Right renal pelvis (tissue), 4 donors: Measurements from ENCODE around the gene ACY1. TPM values are rescaled to one million over a fixed set of nuclear protein-coding genes. Genes with fewer than 3 reads are reported as not detected.
A peak's percentile ranks its signal among the peaks of the same experiment; 100 is the strongest.

Source experiments
- DNase-seq, 4 donors: peaks; one replicate each; pipeline ENCODE4 v3.0.0-alpha.2; 2013; ENCODE audit warnings: low read depth in 4 of 4, low spot score in 3 of 4, missing footprints in 1 of 4
- polyA plus RNA-seq, 4 donors: library from polyadenylated mRNA; unstranded; fragments of 120-200 nt; gene quantifications; one replicate each; pipeline ENCODE4 v1.2.1, GENCODE V29; 2013; ENCODE audit not compliant: insufficient read length in 4 of 4

Gene ACY1
- polyA plus RNA-seq, result 100 to 1,000 TPM; 102 to 142 (median 115) TPM

DNA sequence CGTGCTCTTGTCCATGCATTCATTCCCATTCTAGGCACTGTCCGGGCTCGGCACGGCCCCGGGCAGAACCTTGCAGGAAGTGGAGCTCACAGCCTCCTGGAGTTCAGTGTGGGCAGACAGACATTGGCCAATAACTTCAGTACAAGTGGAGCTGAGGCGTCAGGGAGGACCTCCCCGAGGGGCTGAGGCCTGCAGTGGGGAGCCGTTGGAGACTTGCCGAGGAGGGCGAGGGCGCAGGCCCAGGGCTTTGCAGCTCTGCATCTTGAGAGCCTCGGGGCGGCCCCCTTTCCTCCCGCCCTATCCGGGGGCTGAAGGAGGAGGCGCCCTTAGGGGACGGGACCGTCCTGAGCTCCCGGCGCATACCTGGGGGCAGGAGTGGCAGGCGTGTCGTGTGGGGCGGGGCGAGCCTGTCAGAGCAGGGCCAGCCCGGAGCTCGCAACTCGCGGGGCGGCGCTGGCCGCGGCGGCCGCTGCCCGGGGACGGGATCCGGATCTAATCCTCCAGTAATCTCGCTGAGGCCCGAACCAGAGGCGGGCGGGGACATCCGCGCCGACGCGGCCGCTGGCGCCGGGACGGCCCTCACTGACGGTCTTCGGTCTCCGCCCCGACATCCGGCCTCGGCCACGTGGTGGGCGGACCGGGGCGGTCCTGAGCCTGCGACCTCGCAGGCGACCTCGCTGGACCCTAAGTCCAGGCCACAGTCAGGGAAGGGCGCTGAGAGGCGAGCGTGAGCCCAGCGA, at the start of gene ACY1:
Gene ACY1, plus strand, starts transcription at position 698 of the 740 bp plus-strand sequence. CDS start 530 bp downstream, outside the sequence.
- DNase-seq, result no peak

DNA sequence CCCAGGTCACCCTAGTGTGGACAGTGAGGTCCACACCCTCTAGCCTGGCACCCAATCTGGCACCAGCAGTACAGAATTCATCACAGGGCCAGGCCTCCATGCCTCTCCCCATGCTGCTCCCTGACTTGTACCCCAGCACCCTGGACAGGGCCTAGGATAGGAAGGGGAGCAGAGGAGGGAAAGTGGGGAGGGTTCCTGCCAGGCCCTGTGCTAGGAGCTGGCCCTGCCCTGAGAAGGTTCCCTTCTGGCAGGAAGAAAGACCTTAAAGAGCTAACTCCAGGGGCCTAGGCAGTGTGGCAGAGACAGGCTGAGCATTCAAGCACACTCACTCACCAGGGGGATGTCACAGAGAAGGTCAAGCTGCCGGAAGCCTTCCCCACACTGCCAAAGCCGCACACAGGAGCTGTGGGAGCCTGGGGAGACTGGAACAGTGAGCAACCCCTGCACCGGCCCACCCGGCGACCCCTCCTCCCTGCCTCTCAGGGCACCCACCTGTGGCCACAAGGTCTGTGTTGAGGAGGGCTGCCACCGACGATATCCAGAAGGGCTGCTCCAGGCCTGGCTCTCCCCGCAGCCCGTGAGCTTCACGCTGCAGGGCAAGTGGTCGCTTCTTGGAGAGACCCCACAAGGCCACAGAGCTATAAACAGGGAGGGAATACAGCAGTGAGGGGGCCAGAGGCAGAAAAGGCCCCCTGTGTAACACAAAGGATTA, 49.0 kb upstream of the ACY1 start:
- no peak for DNase-seq

DNA sequence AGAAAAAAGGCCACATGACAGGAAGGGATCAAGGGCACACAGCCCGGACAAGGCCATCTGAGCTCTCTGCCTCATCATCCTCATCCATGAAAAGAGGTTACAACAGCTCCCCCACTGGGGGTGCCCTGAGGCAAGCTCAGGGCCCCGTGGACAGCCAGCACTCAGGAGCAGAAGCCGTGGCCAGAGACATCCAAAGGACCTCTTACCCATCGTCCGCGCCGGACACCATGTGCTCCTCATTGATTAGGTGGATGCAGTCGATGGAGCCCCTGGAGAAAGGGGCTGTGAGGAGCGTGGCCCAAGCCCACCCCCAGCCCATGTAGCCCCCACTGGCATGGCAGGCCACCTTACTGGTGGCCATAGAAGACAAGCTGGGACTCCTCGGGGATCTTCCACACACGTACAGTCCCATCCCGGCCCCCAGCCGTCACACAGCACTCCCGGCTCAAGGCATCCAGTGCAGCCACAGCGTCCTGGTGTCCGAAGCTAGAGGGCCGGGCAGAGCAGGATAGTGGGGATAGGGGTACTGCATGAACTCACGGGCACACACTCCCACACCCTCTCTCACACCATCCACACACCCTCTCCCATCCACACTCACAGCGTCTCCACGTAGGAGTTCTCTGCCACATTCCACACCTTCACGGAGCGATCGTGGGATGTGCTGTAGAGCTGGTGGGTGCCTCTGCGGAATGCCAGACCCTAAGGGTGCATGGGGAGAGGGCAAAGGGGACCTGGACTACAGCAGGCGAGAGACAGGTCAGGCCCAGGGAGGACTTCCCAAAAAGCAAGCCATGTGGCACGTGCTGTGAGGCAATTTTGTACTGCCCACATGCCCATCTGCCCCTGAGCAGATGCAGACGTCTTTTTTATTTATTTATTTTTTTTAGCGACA, 48.1 kb upstream of the ACY1 start:
- no peak for DNase-seq

DNA sequence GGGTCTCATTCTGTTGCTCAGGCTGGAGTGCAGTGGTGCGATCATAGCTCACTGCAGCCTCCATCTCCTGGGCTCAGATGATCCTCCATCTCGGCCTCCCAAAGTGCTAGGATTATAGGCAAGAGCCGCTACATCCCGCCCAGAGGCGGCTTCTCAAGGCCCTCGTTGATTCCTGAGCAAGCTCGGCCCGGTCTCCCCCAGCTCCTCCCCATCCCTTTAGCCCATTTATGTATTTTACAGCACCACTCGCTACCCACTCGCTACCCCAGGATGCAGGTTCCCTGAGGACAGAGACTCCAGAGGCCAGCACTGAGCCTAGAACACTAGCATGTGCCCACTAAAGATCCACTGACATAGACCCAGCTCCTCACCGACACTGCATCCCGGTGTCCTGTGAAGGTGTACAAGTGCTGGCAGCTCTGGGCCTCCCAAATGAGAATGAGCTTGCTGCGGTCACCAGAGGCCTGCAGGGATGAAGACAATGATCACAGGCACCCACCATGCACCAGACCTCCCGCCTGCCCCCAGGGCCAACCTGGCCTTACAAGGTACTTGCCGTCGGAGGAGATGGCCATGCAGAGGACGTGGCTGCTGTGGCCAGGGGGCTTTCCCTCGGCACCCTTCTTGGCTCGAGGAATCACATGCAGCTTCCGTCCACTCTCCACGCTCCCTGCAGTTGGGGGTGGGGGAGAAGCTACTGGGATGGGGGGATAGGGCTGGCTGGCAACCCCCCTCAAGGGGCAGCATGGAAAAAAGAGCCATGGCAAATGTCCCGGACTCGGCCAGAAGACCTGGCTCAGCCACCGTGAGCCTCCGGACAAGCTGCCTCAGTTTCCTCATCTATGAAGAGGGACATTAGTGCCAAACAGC, 47.2 kb upstream of the ACY1 start:
- no peak for DNase-seq

DNA sequence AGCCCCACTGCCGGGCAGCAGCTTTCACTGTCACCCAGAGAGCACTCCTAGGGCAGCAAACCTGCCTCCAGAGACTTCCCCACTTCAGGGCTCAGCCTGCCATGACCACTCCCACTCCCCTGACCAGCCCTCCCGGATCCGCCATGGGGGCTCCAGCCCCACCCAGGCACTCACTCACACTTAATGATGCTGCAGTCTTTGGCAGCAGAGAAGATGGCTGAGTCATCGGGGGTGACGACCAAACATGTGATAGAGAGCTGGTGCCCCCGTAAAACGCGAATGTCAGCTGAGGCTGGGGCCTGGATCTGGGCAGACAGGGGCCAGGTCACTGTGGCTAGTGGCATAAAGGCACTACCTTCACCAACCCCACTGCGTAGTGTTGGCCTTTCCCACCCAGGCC, 46.3 kb upstream of the ACY1 start:
- DNase-seq, result no peak

DNA sequence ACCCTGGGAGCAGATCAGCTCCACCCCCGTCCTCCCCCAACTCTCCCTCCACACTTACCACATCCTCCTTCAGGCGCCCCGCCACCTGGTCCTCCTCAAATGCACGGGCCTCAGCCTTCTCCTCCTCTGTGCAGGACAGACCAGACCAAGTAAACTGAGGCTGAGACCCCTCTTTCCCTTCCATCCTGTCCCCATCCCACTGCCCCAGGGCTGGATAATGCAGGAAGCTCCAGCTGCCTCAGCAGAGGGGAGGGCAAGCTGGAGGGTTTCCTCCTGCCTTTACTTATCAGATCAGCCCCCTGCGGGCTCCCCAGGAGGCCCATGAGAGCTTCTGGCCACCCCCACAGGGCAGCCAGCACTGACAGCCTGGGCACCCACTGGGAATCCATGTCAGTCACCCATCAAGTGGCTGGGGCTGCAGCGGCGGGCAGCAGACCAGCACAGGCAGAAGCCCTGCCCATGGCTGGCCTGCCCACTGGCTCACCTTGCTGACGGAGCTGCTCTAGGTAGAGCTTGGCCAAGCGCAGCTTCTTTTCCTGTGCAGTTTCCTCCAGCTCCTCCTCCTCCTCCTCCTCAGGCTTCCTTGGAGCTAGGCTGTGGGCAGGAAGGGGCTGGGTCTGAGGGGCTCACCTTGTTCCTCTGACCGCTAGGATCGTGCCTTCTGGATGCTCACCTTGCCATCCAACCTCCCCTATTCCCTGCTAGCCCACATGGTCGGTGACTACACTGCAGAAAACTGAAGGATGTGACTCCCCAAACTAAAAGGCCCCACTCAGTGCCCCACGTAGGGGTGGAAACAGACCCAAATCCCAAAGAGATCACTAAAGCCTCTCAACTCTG, 45.5 kb upstream of the ACY1 start:
- DNase-seq, result no peak

DNA sequence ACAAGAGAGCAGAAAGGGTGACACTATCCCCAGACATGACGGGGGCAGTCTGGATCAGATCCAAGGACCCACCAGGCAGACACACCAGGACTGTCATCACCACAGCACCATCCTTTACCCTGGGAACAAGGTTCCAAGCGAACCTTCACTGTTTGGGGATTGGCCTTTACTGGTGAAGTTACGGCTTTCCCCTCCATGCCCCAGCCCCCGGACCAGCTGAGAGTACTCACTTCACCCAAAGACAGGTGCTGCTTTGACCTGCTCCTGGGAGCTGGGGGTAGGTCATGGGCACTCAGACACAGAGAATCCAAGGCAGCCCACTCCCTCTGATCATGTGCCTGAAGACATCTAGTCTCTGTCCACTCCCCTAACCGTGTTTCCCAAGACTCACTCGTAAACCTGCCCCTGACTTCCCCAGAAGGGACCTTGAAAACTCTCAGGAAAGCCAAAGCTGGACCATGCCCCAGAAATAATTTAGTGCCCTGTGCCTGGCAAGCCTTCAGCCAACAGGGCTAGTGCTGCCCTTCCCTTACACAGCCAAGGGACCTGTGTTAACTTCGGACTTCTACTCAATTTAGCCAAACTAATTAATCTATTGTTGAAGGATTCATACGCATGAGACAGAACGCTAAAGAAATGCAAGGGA, 44.4 kb upstream of the ACY1 start:
- no peak for DNase-seq

DNA sequence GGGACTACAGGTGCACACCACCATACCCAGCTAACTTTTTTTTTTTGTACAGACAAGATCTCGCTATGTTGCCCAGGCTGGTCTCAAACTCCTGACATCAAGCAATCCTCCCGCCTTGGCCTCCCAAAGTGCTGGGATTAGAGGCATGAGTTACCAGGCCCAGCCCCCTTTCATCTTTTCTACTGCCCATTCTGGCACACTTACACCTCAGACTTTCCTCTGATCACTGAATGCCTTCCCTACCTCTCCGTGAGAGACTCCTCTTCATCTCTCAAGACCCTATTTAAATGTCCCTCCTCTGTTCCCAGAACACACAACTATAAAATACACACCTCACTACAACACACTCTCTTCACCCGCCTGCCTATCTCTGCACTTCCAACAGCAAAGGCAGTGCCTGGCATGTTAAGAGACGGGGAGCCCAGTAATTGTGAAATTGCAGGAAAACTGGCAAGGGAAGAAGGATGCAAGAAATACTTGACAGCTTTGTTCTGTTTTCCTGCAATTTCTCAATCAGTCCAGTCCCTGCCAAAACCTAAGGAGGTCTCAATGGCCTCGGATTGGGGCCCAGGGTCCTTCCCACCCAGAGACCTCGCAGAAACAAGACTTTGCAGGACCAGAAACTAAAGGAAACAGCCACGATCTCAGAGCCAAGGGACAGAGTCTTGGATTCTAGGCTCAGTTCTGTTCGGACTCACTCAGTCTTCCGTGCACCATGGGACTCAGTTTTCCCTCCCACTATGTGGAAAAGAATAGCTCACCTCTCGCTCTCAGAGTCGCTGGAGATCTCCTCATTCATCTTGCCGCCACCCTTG, 42.5 kb upstream of the ACY1 start:
- DNase-seq, result no peak

DNA sequence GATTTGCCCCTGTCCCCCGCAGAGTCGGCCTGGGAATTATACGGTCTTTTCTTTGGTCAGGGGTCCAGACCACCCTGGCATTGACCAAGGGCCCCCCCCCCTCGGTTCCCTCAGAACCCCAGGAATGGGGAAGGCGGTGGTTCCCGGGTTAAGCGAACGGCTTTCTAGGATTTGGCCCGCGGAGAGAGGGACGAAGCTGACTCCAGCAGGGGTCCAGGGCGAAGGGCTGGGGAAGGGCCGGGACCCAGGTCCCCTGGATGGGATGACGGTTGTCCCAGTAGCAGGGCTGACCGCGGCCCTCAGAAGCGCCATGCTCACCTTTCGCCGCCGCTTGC, 41.9 kb upstream of the ACY1 start:
- DNase-seq, result no peak

DNA sequence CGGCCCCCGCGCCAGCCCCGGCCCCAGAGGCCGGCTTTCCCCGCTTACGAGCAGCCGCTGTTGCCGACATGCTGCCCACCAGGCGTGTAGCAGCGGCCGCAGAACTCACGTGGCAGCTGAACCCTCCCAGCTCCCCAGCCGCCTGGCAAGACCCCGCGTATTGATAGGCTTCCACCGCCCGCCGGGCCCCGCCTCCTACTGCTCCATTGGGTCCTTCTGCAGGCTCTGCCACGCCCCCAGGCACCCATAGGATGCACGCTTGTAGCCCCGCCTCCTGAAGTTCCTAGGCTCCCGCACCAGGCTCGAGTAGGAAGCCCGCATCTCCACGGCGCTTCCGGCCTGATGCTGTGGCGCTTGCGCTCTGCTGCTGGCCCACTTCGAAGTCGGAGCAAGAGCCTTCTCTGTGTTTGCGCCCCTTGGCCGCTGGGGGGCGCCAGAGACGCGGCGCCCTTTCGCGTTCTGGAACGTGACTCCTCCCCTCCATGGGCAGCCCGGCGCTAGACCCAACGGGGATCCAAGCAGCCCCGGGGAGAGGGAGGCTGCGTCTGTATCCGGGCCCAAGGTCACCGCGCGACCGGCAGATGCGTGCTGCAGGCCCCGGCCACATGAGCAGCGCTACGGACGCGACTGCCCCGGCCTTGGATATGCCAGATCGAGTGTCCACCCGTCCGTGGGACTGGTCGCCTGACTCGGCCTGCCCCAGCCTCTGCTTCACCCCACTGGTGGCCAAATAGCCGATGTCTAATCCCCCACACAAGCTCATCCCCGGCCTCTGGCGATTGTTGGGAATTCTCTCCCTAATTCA, 41.3 kb upstream of the ACY1 start, which contains the start of the genes PARP3 and RRP9:
Gene PARP3, plus strand, starts transcription at position 566 of the 805 bp plus-strand sequence. CDS start 993 bp downstream, outside the sequence.
Gene RRP9, minus strand, starts transcription at position 107 of the 805 bp plus-strand sequence. Its CDS starts 37 bp downstream, at position 70.
- DNase-seq, result peak; percentile 98 to 99 (median 98)

DNA sequence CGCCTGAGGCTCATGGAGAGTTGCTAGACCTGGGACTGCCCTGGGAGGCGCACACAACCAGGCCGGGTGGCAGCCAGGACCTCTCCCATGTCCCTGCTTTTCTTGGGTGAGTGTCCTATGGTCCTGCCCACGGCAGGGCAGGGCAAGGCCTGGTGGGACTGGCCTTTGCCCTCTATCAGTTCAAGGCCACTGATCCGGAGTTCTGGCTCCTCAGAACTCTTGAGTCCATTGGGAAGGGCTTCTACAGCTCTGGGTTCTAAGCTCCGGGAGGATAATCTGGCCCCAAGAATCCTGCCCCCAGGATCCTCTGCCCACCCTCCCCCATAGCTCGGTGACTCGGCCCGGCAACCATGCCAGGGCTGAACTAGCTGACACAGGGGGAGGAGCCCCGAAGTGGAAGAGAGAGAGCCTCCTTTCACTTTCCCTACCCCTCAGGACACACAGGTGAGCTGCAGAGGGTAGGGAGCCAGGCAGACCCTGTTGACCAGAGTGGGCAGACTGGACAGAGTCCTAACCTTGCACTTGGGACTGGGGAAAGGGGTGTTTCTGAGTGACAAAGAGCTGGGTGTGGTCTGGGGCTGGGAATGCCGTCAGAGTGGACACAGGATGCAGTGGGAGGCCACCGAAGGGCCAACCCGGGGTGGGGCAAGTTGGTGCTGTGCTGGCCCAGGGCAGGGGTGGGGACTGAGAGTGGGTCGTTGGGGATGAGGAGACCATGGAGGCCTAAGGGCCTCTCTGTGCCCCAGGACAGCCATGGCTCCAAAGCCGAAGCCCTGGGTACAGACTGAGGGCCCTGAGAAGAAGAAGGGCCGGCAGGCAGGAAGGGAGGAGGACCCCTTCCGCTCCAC, 40.5 kb upstream of the ACY1 start:
- DNase-seq, result no peak

DNA sequence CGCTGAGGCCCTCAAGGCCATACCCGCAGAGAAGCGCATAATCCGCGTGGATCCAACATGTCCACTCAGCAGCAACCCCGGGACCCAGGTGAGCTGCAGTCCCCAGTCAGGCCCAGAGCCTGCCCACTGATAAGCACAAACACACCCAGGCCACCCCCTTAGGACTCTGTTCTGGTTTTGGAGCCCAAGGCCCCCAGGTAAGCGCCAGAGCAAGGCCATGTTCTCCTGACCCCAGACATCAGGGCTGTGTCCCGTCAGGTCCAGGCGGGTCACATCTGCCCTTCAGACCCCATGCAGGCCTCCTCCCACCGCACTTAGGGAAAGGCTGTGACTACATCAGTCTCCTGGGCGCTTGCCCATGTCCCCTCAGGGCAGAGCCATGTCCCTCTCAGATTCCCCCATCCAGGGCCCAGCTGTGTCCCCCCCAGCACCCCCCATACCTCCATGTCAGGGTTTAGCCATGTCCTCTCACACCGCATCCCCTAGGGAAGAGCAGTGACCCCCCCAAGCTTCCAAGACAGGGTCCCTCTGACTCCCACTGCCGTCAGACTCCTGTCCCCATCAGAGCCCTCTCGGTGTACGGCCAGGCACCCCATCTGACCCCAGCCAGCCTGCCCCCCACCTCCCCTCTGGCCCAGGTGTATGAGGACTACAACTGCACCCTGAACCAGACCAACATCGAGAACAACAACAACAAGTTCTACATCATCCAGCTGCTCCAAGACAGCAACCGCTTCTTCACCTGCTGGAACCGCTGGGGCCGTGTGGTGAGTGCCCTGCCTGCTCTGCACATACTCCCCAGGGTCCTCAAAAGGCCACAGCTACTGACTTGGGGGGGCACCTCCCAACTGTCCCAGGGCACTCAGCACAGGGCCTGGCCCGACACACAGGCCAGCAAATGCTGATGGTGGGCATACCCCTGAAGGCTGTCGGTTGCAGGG, 39.6 kb upstream of the ACY1 start:
- DNase-seq, result no peak

DNA sequence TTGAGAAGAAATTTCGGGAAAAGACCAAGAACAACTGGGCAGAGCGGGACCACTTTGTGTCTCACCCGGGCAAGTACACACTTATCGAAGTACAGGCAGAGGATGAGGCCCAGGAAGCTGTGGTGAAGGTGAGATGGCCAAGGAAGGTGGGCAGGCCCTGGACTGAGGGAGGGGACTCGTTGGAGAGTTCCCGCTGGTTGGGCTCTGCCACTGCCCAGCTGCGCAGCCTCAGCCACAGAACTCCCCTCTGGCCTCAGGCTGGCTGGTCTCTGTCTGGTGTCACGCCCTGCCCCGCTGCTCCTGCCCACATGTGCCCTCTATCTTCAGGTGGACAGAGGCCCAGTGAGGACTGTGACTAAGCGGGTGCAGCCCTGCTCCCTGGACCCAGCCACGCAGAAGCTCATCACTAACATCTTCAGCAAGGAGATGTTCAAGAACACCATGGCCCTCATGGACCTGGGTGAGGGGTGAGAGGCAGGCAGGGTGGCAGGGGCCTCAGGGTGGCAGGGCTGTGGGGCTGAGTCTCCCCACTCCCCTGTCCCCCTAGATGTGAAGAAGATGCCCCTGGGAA, 38.8 kb upstream of the ACY1 start:
- DNase-seq, result no peak

DNA sequence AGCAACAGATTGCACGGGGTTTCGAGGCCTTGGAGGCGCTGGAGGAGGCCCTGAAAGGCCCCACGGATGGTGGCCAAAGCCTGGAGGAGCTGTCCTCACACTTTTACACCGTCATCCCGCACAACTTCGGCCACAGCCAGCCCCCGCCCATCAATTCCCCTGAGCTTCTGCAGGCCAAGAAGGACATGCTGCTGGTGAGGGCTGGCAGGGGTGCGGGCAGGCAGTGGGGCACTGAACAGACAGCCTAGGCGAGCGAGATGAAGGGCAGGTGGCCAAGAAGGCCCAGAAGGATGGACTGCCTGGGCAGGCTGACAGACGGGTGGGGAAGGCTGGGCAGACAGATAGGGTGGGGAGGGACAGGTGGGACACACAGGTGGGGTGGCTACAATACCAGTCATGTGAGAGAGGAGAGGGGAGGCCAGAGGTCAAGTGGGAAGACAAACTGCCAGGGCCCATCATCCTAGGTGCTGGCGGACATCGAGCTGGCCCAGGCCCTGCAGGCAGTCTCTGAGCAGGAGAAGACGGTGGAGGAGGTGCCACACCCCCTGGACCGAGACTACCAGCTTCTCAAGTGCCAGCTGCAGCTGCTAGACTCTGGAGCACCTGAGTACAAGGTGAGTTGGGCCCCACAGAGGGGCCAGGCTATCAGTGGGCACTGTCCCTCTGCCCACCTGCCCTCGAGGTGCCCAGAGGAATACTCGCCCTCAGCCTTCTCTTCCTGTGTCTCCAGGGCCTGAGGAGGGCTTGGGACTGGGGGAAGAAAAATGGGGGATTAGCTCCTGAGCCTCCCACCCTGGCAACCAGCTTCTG, 38.1 kb upstream of the ACY1 start:
- DNase-seq, result no peak
